Panc1 (cell line): ENCODE measurements around the gene APMAP. TPM values are rescaled to one million over a fixed set of nuclear protein-coding genes. Genes with fewer than 3 reads are reported as not detected.

Source experiments
- ATAC-seq: fragments of 200-7000 bp; cut with Tn5 transposase; 2 replicates; pipeline ENCODE4 v1.9.1; 2020; ENCODE audit warnings: mild to moderate bottlenecking, moderate library complexity
- BruUV-seq: library from RNA; stranded (reverse); fragments of 400-500 nt; replicated peaks from 2 replicates; lab custom pipeline; 2021; lab: Mats Ljungman, UMichigan
- CTCF ChIA-PET: fragments of 300-600 bp; sonication (Branson Sonifier 250); formaldehyde crosslinking; loops from one replicate; lab custom pipeline; 2022; ENCODE audit warnings: antibody characterized with exemption; lab: Charles Lee
- POLR2A ChIA-PET: fragments of 300-600 bp; sonication (Branson Sonifier 250); formaldehyde crosslinking; loops from one replicate; lab custom pipeline; 2022; ENCODE audit warnings: antibody characterized with exemption; lab: Charles Lee
- DNase-seq: peaks from one replicate; pipeline ENCODE4 v3.0.0-alpha.2; 2010; ENCODE audit warnings: low read depth, low spot score
- H3K27ac ChIP-seq: 2 replicates; pipeline ENCODE4 v1.5.1; 2011; ENCODE audit warnings: mild to moderate bottlenecking, low read length, inconsistent platforms
- H3K27me3 ChIP-seq: fragments of 200-500 bp; sonication (Bioruptor generic); 2 replicates; pipeline ENCODE4 v1.6.0; 2014; ENCODE audit warnings: low read length, inconsistent platforms; ENCODE audit not compliant: control insufficient read depth, insufficient read depth
- H3K36me3 ChIP-seq: fragments of 200-500 bp; sonication (Bioruptor generic); 2 replicates; pipeline ENCODE4 v1.5.1; 2014; ENCODE audit warnings: inconsistent platforms, mild to moderate bottlenecking, low read length, moderate library complexity; ENCODE audit not compliant: control insufficient read depth, insufficient read depth
- H3K4me1 ChIP-seq: 2 replicates; pipeline ENCODE4 v1.5.1; 2011; ENCODE audit warnings: inconsistent platforms, mild to moderate bottlenecking, low read length, moderate library complexity; ENCODE audit not compliant: control insufficient read depth, insufficient read depth
- H3K4me3 ChIP-seq, 2 experiments: 2 replicates each; pipeline ENCODE4 v1.5.1; 2011 to 2012; ENCODE audit warnings: low read depth in 2 of 2, low read length in 2 of 2, mild to moderate bottlenecking in 2 of 2, inconsistent platforms in 1 of 2, moderate library complexity in 1 of 2
- H3K9me3 ChIP-seq: fragments of 200-500 bp; sonication (Bioruptor generic); 2 replicates; pipeline ENCODE4 v1.5.1; 2014; ENCODE audit warnings: low read depth, mild to moderate bottlenecking, inconsistent platforms, low read length, moderate library complexity; ENCODE audit not compliant: control insufficient read depth, insufficient read depth
- POLR2AphosphoS5 ChIP-seq: IDR thresholded peaks from 2 replicates; pipeline ENCODE4 v1.6.1; 2012; ENCODE audit warnings: mild to moderate bottlenecking, low read depth, low read length, moderate library complexity
- SIN3A ChIP-seq: IDR thresholded peaks from 2 replicates; pipeline ENCODE4 v1.6.1; 2012; ENCODE audit warnings: low read depth, mild to moderate bottlenecking, low read length, moderate library complexity, borderline replicate concordance; ENCODE audit not compliant: insufficient read depth
- TCF7L2 ChIP-seq: IDR thresholded peaks from 2 replicates; pipeline ENCODE4 v1.6.1; 2011; ENCODE audit warnings: mild to moderate bottlenecking, low read depth, low read length, inconsistent platforms
- in situ Hi-C: cut with HindIII; loops from 2 replicates; pipeline ENCODE4 v1.10.0; 2016; ENCODE audit warnings: low sequenced_read_pairs, low pct_unique_long_range_greater_than_20kb
- intact Hi-C: fragments of 100-400 bp; cut with micrococcal nuclease; formaldehyde crosslinking; loops from one replicate; pipeline ENCODE4 v1.10.0; 2022; ENCODE audit not compliant: unreplicated experiment
- total RNA-seq: library from RNA; stranded (reverse); gene quantifications from one replicate; pipeline ENCODE4 v1.2.1, GENCODE V29; 2021; ENCODE audit not compliant: unreplicated experiment
- TF ChIP-seq, protein P1 (sequence below), 2 experiments: IDR thresholded peaks; 2 replicates each; pipeline ENCODE4 v1.6.1; 2011 to 2012; ENCODE audit warnings: low read depth in 2 of 2, control low read depth in 1 of 2, low read length in 1 of 2, mild to moderate bottlenecking in 1 of 2, moderate library complexity in 1 of 2; ENCODE audit not compliant: insufficient read depth in 1 of 2
- TF ChIP-seq, protein P2 (sequence below): fragments of 450-650 bp; IDR thresholded peaks from 2 replicates; pipeline ENCODE4 v1.5.1; 2017; ENCODE audit warnings: mild to moderate bottlenecking

APMAP gene
- total RNA-seq, 1 experiment from 2014 or later: 165 TPM

DNA sequence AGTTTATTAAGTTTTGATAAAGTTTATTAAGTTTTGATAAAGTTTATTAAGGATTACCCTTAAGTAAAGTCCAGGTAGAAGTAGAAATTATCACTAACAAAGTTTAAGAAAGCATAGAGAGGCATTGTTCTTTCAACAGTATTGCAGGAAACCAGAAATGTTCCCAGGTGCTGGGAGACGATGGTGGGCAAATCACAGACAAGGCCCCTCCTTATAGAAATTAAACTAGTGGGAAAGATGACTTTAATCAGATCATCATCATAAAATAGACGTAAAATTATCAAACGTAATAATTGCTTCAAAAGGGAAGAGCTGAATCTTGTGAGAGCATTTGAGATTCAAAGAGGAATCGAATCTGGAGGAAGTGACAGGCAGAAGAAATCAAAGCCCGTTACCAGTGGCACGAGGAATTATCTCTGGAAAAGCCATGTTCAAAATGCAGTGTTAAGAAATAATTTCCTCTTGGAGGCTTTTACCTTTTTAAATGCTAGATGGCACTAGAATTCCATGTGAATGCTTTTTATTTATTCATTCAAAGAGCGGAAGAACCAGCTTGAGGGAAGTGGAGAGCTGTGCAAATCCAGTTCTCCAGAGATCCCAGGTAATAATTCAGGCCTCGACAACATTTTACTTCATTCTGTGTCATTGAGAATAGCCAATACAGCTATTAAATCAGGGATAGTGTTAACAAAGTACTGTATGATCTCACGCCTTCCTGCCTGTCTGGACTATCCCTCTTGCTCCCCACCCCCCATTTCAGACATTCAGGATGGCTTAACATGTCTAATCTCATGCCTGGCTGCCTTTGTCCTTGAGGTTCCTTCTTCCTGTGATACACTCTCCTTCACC lies 1.0 kb upstream of the APMAP start:
- Histone ChIP-seq H3K36me3 (no peaks in the 10 kb centered on the region; the same call in 1 of the 2 replicates), H3K27me3 (no peaks in the 10 kb centered on the region), H3K27ac (peak overlapping the region; percentile 99), H3K4me3 (peak overlapping the region; percentile 82 to 87), H3K9me3 (no peaks in the 10 kb centered on the region), H3K4me1 (peaks cover 47% of the 10 kb centered on the region)
- CTCF ChIA-PET: interaction anchor here (0.7 to 1.4 kb wide), 4 partner anchors 70 to 253 kb away, joined by 3 to 5 read pairs (median 4); no protein-coding TSS in a partner anchor
- in situ Hi-C loops (no loop called here), intact Hi-C loops (loop anchor here (5.0 to 10.0 kb wide), 3 partner anchors 204 to 404 kb away; partner anchors contain the start of gene ENTPD6)
- ATAC-seq (no peak), DNase-seq (no peak)
- no TSS peak for BruUV-seq
- TF ChIP-seq, protein P1, sequence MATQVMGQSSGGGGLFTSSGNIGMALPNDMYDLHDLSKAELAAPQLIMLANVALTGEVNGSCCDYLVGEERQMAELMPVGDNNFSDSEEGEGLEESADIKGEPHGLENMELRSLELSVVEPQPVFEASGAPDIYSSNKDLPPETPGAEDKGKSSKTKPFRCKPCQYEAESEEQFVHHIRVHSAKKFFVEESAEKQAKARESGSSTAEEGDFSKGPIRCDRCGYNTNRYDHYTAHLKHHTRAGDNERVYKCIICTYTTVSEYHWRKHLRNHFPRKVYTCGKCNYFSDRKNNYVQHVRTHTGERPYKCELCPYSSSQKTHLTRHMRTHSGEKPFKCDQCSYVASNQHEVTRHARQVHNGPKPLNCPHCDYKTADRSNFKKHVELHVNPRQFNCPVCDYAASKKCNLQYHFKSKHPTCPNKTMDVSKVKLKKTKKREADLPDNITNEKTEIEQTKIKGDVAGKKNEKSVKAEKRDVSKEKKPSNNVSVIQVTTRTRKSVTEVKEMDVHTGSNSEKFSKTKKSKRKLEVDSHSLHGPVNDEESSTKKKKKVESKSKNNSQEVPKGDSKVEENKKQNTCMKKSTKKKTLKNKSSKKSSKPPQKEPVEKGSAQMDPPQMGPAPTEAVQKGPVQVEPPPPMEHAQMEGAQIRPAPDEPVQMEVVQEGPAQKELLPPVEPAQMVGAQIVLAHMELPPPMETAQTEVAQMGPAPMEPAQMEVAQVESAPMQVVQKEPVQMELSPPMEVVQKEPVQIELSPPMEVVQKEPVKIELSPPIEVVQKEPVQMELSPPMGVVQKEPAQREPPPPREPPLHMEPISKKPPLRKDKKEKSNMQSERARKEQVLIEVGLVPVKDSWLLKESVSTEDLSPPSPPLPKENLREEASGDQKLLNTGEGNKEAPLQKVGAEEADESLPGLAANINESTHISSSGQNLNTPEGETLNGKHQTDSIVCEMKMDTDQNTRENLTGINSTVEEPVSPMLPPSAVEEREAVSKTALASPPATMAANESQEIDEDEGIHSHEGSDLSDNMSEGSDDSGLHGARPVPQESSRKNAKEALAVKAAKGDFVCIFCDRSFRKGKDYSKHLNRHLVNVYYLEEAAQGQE (IDR thresholded peaks at IDR 0.05; ENCODE audit: insufficient read depth in 1 of 2, low read depth in 2 of 2, low read length in 1 of 2): no peak
- TF ChIP-seq, protein P2, sequence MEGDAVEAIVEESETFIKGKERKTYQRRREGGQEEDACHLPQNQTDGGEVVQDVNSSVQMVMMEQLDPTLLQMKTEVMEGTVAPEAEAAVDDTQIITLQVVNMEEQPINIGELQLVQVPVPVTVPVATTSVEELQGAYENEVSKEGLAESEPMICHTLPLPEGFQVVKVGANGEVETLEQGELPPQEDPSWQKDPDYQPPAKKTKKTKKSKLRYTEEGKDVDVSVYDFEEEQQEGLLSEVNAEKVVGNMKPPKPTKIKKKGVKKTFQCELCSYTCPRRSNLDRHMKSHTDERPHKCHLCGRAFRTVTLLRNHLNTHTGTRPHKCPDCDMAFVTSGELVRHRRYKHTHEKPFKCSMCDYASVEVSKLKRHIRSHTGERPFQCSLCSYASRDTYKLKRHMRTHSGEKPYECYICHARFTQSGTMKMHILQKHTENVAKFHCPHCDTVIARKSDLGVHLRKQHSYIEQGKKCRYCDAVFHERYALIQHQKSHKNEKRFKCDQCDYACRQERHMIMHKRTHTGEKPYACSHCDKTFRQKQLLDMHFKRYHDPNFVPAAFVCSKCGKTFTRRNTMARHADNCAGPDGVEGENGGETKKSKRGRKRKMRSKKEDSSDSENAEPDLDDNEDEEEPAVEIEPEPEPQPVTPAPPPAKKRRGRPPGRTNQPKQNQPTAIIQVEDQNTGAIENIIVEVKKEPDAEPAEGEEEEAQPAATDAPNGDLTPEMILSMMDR: peak; percentile 62
- POLR2A ChIA-PET: no interaction called here

DNA sequence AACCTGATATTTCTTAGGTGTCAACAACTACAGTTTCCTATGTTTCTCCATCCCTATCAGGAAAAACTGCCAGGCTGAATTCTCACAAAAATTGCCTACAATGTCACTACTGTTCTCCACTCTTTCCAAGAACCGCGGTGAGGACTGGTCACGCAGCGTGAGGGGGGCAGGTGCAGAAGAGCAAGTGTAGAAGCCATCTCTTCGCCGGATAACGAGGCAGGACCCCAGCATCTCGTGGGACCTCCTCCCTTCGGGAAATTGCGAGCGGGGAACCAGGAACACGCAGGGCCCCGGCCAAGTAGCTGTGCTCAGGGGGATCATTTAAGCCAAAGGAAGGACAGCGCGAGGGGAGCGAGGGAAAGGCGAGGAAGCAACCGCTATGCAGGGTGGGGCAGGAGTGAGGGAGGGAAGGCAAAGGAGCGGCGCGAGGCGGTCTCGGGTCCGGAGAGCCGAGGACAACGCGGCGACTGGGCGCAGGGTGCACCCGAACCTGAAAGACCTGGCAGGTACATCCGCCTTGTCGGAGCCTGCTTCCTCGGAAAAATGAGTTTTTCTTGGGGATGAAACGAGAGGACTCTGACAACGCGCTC lies 559 bp downstream of the APMAP start:
- intact Hi-C loops: loop anchor here (5.0 to 10.0 kb wide), 3 partner anchors 205 to 405 kb away; partner anchors contain the start of gene ENTPD6
- peak overlapping the region; percentile 99 for H3K27ac ChIP-seq
- in situ Hi-C loops: no loop called here
- DNase-seq: no peak
- no peaks in the 10 kb centered on the region for H3K27me3 ChIP-seq
- H3K4me1 ChIP-seq: peaks cover 50% of the 10 kb centered on the region
- no peaks in the 10 kb centered on the region for H3K9me3 ChIP-seq
- H3K4me3 ChIP-seq: peak overlapping the region; percentile 82 to 87
- BruUV-seq: no TSS peak
- peak; percentile 42 for ATAC-seq
- no peak for TF ChIP-seq POLR2AphosphoS5
- TF ChIP-seq, protein P2: no peak
- TF ChIP-seq TCF7L2: no peak
- TF ChIP-seq, protein P1 (IDR thresholded peaks at IDR 0.05; ENCODE audit: insufficient read depth in 1 of 2, low read depth in 2 of 2, low read length in 1 of 2): no peak
- no peak for TF ChIP-seq SIN3A
- CTCF ChIA-PET: no interaction called here
- POLR2A ChIA-PET: no interaction called here
- H3K36me3 ChIP-seq: no peaks in the 10 kb centered on the region; the same call in 1 of the 2 replicates
